GM12878 (cell line): ENCODE data around the gene KCNMB2. TPM values are rescaled to one million over a fixed set of nuclear protein-coding genes. Genes with fewer than 3 reads are reported as not detected.

ENCODE experiments used
- ATAC-seq: fragments of 200-7000 bp; cut with Tn5 transposase; 3 replicates; pipeline ENCODE4 v1.9.1; 2020; ENCODE audit warnings: mild to moderate bottlenecking, moderate library complexity
- BruUV-seq: library from RNA; stranded (reverse); fragments of 400-500 nt; replicated peaks from 2 replicates; lab custom pipeline; 2021; lab: Mats Ljungman, UMichigan
- CTCF ChIA-PET: fragments of 300-600 bp; sonication (Branson Sonifier 250); formaldehyde crosslinking; extraction: SDS; loops from one replicate; lab custom pipeline; 2021; ENCODE audit warnings: inconsistent platforms; lab: Yijun Ruan, JAX
- POLR2A ChIA-PET: fragments of 350-600 bp; formaldehyde crosslinking; extraction: SDS; loops from one replicate; lab custom pipeline; 2021; ENCODE audit warnings: inconsistent platforms; lab: Charles Lee
- RAD21 ChIA-PET: fragments of 300-600 bp; sonication (Branson Sonifier 250); formaldehyde crosslinking; loops from one replicate; lab custom pipeline; 2023; ENCODE audit warnings: antibody characterized with exemption; ENCODE audit not compliant: unreplicated experiment; lab: Charles Lee
- SMC1A ChIA-PET: fragments of 300-600 bp; sonication (Branson Sonifier 250); formaldehyde crosslinking; loops from one replicate; lab custom pipeline; 2023; ENCODE audit not compliant: unreplicated experiment, uncharacterized antibody; lab: Charles Lee
- DNase-seq: peaks from one replicate; pipeline ENCODE4 v3.0.0-alpha.2; 2011; ENCODE audit warnings: low read depth, low spot score
- FAIRE-seq: peaks from 3 replicates; lab custom pipeline; 2011; peaks lifted over from hg19 to GRCh38; lab: Jason Lieb, UNC
- H2AFZ ChIP-seq: 2 replicates; pipeline ENCODE4 v1.6.0; 2011; ENCODE audit warnings: low read depth, low read length, control low read depth; ENCODE audit not compliant: control insufficient read depth
- H3K27ac ChIP-seq: 2 replicates; pipeline ENCODE4 v1.5.1; 2011; ENCODE audit warnings: control low read depth; ENCODE audit not compliant: control insufficient read depth, insufficient read depth
- H3K27me3 ChIP-seq, 2 experiments: replicated peaks in 1 of 2; 2 replicates each; pipeline versions ENCODE4 v1.6.0 to v1.6.1; 2011; ENCODE audit warnings: low read length in 1 of 2; ENCODE audit not compliant: control insufficient read depth in 2 of 2, insufficient read depth in 2 of 2
- H3K36me3 ChIP-seq, 2 experiments: 2 replicates each; pipeline ENCODE4 v1.5.1; 2011; ENCODE audit warnings: low read length in 1 of 2; ENCODE audit not compliant: control insufficient read depth in 2 of 2, insufficient read depth in 2 of 2
- H3K4me1 ChIP-seq: 2 replicates; pipeline ENCODE4 v1.6.1; 2011; ENCODE audit warnings: mild to moderate bottlenecking, low read length, moderate library complexity, mixed read lengths; ENCODE audit not compliant: control insufficient read depth, insufficient read depth
- H3K4me2 ChIP-seq: 2 replicates; pipeline ENCODE4 v1.6.0; 2011; ENCODE audit warnings: control low read depth; ENCODE audit not compliant: control insufficient read depth, insufficient read depth
- H3K4me3 ChIP-seq: fragments of 200-600 bp; sonication (generic); 2 replicates; pipeline ENCODE4 v1.5.1; 2016
- H3K79me2 ChIP-seq: 2 replicates; pipeline ENCODE4 v1.6.0; 2011; ENCODE audit warnings: low read length; ENCODE audit not compliant: control insufficient read depth, insufficient read depth
- H3K9ac ChIP-seq: 2 replicates; pipeline ENCODE4 v1.8.0; 2011; ENCODE audit warnings: low read length, control low read depth, mixed read lengths; ENCODE audit not compliant: control insufficient read depth, insufficient read depth
- H3K9me3 ChIP-seq: replicated peaks from 3 replicates; pipeline ENCODE4 v1.5.1; 2011; ENCODE audit warnings: mild to moderate bottlenecking, low read length; ENCODE audit not compliant: control insufficient read depth, insufficient read depth
- H4K20me1 ChIP-seq: 2 replicates; pipeline ENCODE4 v1.6.0; 2011; ENCODE audit not compliant: control insufficient read depth, insufficient read depth
- CREB1 ChIP-seq: IDR thresholded peaks from 2 replicates; pipeline ENCODE4 v1.6.1; 2012; ENCODE audit warnings: low read depth, mild to moderate bottlenecking, inconsistent platforms
- CREM ChIP-seq: IDR thresholded peaks from 2 replicates; pipeline ENCODE4 v1.6.1; 2014; ENCODE audit warnings: antibody characterized with exemption, low read depth
- EED ChIP-seq: sonication (generic); IDR thresholded peaks from 2 replicates; pipeline ENCODE4 v1.6.1; 2016; ENCODE audit warnings: antibody characterized with exemption, low read depth
- EZH2 ChIP-seq: IDR thresholded peaks from 2 replicates; pipeline ENCODE4 v1.6.1; 2012; ENCODE audit warnings: low read depth, mild to moderate bottlenecking, control low read depth, inconsistent platforms, low read length, borderline replicate concordance; ENCODE audit not compliant: control insufficient read depth
- IKZF1 ChIP-seq: fragments of 450-650 bp; conservative IDR thresholded peaks from 2 replicates; pipeline ENCODE4 v1.6.1; 2017; ENCODE audit warnings: antibody characterized with exemption, mild to moderate bottlenecking
- KAT2A ChIP-seq: conservative IDR thresholded peaks from 2 replicates; pipeline ENCODE4 v1.6.1; 2011; ENCODE audit warnings: low read depth, low read length; ENCODE audit not compliant: control insufficient read depth
- MEF2A ChIP-seq: IDR thresholded peaks from 2 replicates; pipeline ENCODE4 v1.6.1; 2011; ENCODE audit warnings: low read depth, mild to moderate bottlenecking, low read length, moderate library complexity; ENCODE audit not compliant: insufficient read depth
- MTA3 ChIP-seq: IDR thresholded peaks from 2 replicates; pipeline ENCODE4 v1.6.1; 2012; ENCODE audit warnings: low read length, inconsistent platforms, borderline replicate concordance
- NR2F1 ChIP-seq: fragments of 450-650 bp; conservative IDR thresholded peaks from 2 replicates; pipeline ENCODE4 v1.6.1; 2017; ENCODE audit warnings: mild to moderate bottlenecking
- RAD21 ChIP-seq: IDR thresholded peaks from 2 replicates; pipeline ENCODE4 v1.6.1; 2011; ENCODE audit warnings: mild to moderate bottlenecking, low read depth, low read length, moderate library complexity; ENCODE audit not compliant: insufficient read depth
- RUNX3 ChIP-seq: IDR thresholded peaks from 2 replicates; pipeline ENCODE4 v1.6.1; 2012; ENCODE audit warnings: low read length, inconsistent platforms
- TCF12 ChIP-seq: IDR thresholded peaks from 2 replicates; pipeline ENCODE4 v1.6.1; 2011; ENCODE audit warnings: low read depth, mild to moderate bottlenecking, low read length
- ZNF24 ChIP-seq: fragments of 450-650 bp; IDR thresholded peaks from 2 replicates; pipeline ENCODE4 v1.6.1; 2017; ENCODE audit warnings: antibody characterized with exemption, mild to moderate bottlenecking
- WGBS: methylation state at CpG from one replicate; pipeline ENCODE4 v1.1.6; 2016; ENCODE audit warnings: low lambda C conversion rate; ENCODE audit not compliant: insufficient replicate concordance, insufficient coverage; ENCODE audit errors: missing lambda C conversion rate; 5-methylcytosine and 5-hydroxymethylcytosine counted together
- in situ Hi-C: fragments of 300-500 bp; cut with MboI; formaldehyde crosslinking; loops from 9 replicates; pipeline ENCODE4 v1.14.3; 2018; ENCODE audit warnings: mixed read lengths
- intact Hi-C: fragments of 100-400 bp; cut with micrococcal nuclease; formaldehyde crosslinking; loops from one replicate; pipeline ENCODE4 v1.14.2; 2022; ENCODE audit not compliant: unreplicated experiment
- polyA plus RNA-seq, 11 experiments: library from polyadenylated mRNA; depleted of rRNA in 4 of 11; unstranded in 6 of 11; stranded (reverse) in 5 of 11; fragments of >200 nt; fragmentation: Nextera tagmentation in 4 of 11; fragmentation: Illumina TruSeq in 1 of 11; extraction: Ambion mirVana in 4 of 11; extraction: Trizol in 1 of 11; gene quantifications; 1 replicate in 1 of 11; 2 replicates in 10 of 11; pipeline versions ENCODE4 v1.2.1 to v1.2.3, GENCODE V29; 2011 to 2016; ENCODE audit warnings: inconsistent platforms in 2 of 11, missing spikeins in 2 of 11, low read depth in 1 of 11
- total RNA-seq, 4 experiments: library from RNA; depleted of rRNA in 3 of 4; stranded (reverse); fragments of >200 nt in 3 of 4; fragmentation: Illumina TruSeq in 1 of 4; extraction: Trizol in 1 of 4; gene quantifications; 2 replicates each; pipeline versions ENCODE4 v1.2.1 to v1.2.3, GENCODE V29; 2013 to 2021
- TF ChIP-seq, protein P1 (sequence below): fragments of 450-650 bp; IDR thresholded peaks from 2 replicates; pipeline ENCODE4 v1.6.1; 2016; ENCODE audit warnings: mild to moderate bottlenecking

Gene KCNMB2
- total and polyA plus RNA-seq, 10 of the 15 experiments (the other 5 are each of a cell fraction or from before 2014, with no cell fraction given) = 0.22 to 18.8 (median 11.0) TPM

DNA sequence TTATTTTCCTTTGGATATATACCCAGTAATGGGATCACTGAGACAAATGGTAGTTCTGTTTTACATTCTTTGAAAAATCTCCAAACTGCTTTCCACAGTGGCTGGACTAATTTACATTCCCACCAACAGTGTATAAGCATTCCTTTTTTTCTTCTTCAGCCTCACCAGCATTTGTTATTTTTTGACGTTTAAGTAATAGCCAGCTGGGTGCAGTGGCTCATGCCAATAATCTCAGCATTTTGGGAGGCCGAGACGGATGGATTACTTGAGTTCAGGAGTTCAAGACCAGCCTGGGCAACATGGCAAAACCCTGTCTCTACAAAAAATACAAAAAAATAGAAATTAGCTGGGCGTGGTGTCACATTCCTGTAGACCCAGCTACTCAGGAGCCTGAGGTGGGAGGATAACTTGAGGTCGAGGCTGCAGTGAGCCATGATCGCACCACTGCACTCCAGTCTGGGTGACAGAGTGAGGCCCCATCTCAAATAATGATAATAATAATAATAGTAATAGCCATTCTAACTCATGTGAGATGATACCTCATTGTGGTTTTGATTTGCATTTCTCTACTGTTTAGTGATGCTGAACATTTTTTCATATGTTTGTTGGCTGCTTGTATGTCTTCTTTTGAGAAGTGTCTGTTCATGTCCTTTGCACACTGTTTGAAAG, 21.0 kb upstream of the KCNMB2 start (continued):
- 0 out of 2 replicates have a peak, but pooled peaks have one; percentile 21 for TF ChIP-seq CREB1
- peak; percentile 68; the same call in 1 of the 2 replicates for TF ChIP-seq CREM
- peak; percentile 87 for TF ChIP-seq EED
- 0 out of 2 replicates have a peak, but pooled peaks have one; percentile 10 for TF ChIP-seq RAD21
- TF ChIP-seq RUNX3 = peak; percentile 93

DNA sequence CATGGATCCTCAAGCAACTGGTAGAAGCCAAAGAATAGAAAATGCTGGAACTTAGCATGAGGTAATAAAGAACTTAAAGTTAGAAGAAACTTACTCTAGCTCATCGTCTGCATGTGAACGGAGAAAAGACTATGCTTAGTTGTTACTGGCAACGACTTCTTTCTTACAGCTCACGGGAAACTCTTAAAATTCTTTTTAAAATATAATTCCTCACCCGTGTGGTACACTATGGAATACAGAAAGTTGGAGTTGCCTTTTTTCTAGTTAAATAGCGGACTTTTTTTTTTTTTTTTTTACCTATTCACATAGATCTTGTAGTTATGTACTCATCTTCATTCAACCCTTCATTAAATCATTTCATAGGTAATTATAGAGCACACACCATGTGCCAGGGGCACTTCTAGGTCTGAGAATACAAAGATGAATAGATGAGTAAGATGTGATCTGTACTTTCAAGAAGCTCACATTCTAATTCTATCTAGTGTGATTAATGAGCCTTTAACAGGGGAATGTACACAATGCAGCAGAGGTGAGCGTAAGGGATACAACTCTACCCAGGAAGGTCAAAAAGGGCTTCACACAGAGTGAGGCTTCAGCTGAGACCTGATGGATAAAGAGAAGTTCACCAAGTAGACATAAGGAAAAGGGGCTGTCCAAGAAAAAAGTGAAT, 18.4 kb upstream of the KCNMB2 start:
- no peak for DNase-seq
- ChIA-PET RAD21 (interaction anchor here (0.7 to 3.1 kb wide), 8 partner anchors 12 to 449 kb away, joined by 3 to 12 read pairs (median 4); no protein-coding TSS in a partner anchor), SMC1A (interaction anchor here (0.7 to 3.0 kb wide), 5 partner anchors 9 to 1168 kb away, joined by 3 to 11 read pairs (median 6); no protein-coding TSS in a partner anchor), POLR2A (interaction anchor here (0.7 to 1.8 kb wide), 2 partner anchors 27 to 37 kb away, joined by 6 to 7 read pairs; no protein-coding TSS in a partner anchor), CTCF (interaction anchor here (0.7 to 2.1 kb wide), 4 partner anchors 12 to 551 kb away, joined by 3 to 6 read pairs (median 4); no protein-coding TSS in a partner anchor)
- no peak for FAIRE-seq
- no peak overlapping the region for H2AFZ ChIP-seq
- ATAC-seq = peak; percentile 25
- H3K9ac ChIP-seq = peak overlapping the region; percentile 85
- 67% methylated on average over 7 of the region's 7 CpGs for WGBS
- peaks cover 86% of the 10 kb centered on the region for H3K4me1 ChIP-seq
- no peaks in the 10 kb centered on the region for H4K20me1 ChIP-seq
- TSS peak; percentile 74 for BruUV-seq
- peak overlapping the region; percentile 97 for H3K27ac ChIP-seq
- intact Hi-C loops (loop anchor here (1.0 to 5.0 kb wide), 3 partner anchors 81 to 452 kb away; no protein-coding TSS in a partner anchor), in situ Hi-C loops (loop anchor here (25.0 kb wide), 1 partner anchor 1445 kb away; no protein-coding TSS in a partner anchor)
- no peaks in the 10 kb centered on the region; the same call in 1 of the 3 replicates for H3K9me3 ChIP-seq
- H3K36me3 ChIP-seq = no peaks in the 10 kb centered on the region
- H3K79me2 ChIP-seq = peaks cover 2% of the 10 kb centered on the region; the same call in 1 of the 2 replicates
- H3K4me2 ChIP-seq = peak overlapping the region; percentile 84
- peak overlapping the region; percentile 48 for H3K4me3 ChIP-seq
- 0 out of 2 replicates have a peak, but pooled peaks have one; percentile 29 for TF ChIP-seq NR2F1
- 0 out of 2 replicates have a peak, but pooled peaks have one; percentile 52 for TF ChIP-seq MEF2A
- peak; percentile 42; the same call in 1 of the 2 replicates for TF ChIP-seq MTA3
- TF ChIP-seq ZNF24 = peak; percentile 72; the same call in 1 of the 2 replicates
- TF ChIP-seq TCF12 = no peak
- no peak for TF ChIP-seq IKZF1
- TF ChIP-seq, protein P1, sequence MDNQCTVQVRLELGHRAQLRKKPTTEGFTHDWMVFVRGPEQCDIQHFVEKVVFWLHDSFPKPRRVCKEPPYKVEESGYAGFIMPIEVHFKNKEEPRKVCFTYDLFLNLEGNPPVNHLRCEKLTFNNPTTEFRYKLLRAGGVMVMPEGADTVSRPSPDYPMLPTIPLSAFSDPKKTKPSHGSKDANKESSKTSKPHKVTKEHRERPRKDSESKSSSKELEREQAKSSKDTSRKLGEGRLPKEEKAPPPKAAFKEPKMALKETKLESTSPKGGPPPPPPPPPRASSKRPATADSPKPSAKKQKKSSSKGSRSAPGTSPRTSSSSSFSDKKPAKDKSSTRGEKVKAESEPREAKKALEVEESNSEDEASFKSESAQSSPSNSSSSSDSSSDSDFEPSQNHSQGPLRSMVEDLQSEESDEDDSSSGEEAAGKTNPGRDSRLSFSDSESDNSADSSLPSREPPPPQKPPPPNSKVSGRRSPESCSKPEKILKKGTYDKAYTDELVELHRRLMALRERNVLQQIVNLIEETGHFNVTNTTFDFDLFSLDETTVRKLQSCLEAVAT = peak; percentile 96
- no peak for TF ChIP-seq EZH2
- no peak for TF ChIP-seq KAT2A
- no peaks in the 10 kb centered on the region for H3K27me3 ChIP-seq
